Measurements from ENCODE around the gene UNC79. TPM values are rescaled to one million over a fixed set of nuclear protein-coding genes. Genes with fewer than 3 reads are reported as not detected.

UNC79 gene
- total and polyA plus RNA-seq, 2 donors (not counting 3 experiments of a cell fraction or from before 2014, with no cell fraction given), result not detected

- H3K27ac ChIP-seq (ENCODE audit: insufficient read depth, low read depth, low read length), result no peak overlapping the region
- BruUV-seq (replicated peaks), result no TSS peak
- no peak for FAIRE-seq
- no peak overlapping the region for H3K9ac ChIP-seq (replicated peaks; ENCODE audit: extremely low read depth, insufficient read depth, low read length)
- POLR2A ChIA-PET, result no interaction called here
- H3K27me3 ChIP-seq (ENCODE audit: control insufficient read depth in 2 of 2, insufficient read depth in 2 of 2, low read length in 2 of 2), result no peaks in the 10 kb centered on the region
- H3K4me3 ChIP-seq (replicated peaks in 1 of 3; ENCODE audit: insufficient read depth in 1 of 3, low read depth in 1 of 3, low read length in 3 of 3), result no peak overlapping the region
- TF ChIP-seq MAX (IDR thresholded peaks at IDR 0.05; ENCODE audit: insufficient read depth, insufficient read length), result no peak
- no peak for TF ChIP-seq CTCF (IDR thresholded peaks at IDR 0.05; ENCODE audit: extremely low read depth in 1 of 2, insufficient read depth in 1 of 2, low read depth in 1 of 2, low read length in 2 of 2)
- TF ChIP-seq EZH2 (IDR thresholded peaks at IDR 0.05; ENCODE audit: borderline replicate concordance, low read depth, low read length, severe bottlenecking), result no peak
- no peak for TF ChIP-seq JUN (IDR thresholded peaks at IDR 0.05; ENCODE audit: borderline replicate concordance, insufficient read depth, insufficient read length, low read depth)
- no peak for TF ChIP-seq GATA2 (IDR thresholded peaks at IDR 0.05; ENCODE audit: insufficient read depth, insufficient read length, low read depth, low read length)
- TF ChIP-seq MYC (IDR thresholded peaks at IDR 0.05; ENCODE audit: low read depth, low read length), result no peak
- no peak for TF ChIP-seq POLR2AphosphoS5 (IDR thresholded peaks at IDR 0.05; ENCODE audit: insufficient read depth, low read depth, low read length)
- no peak for TF ChIP-seq FOS (IDR thresholded peaks at IDR 0.05; ENCODE audit: borderline replicate concordance, insufficient read depth, low read length)
- TF ChIP-seq POLR2A (IDR thresholded peaks at IDR 0.05; ENCODE audit: low read depth, low read length), result no peak
- H3K79me2 ChIP-seq (ENCODE audit: control insufficient read depth, insufficient read depth, low read length), result no peaks in the 10 kb centered on the region
- CTCF ChIA-PET, result no interaction called here
- DNase-seq (ENCODE audit: low read depth, low spot score), result no peak
- H3K36me3 ChIP-seq (ENCODE audit: control insufficient read depth in 2 of 2, extremely low read depth in 1 of 2, insufficient read depth in 2 of 2, low read length in 2 of 2), result no peaks in the 10 kb centered on the region
- dilution Hi-C loops (cut with MboI; ENCODE audit: extremely low pct_ligation_motif_present, low sequenced_read_pairs) (no loop called here), intact Hi-C loops (cut with micrococcal nuclease) (no loop called here)
- no peaks in the 10 kb centered on the region for H3K4me1 ChIP-seq (ENCODE audit: control insufficient read depth, extremely low read depth, insufficient read depth, low read length)
- H3K4me2 ChIP-seq (ENCODE audit: insufficient read depth, low read length), result no peak overlapping the region
- no peaks in the 10 kb centered on the region for H4K20me1 ChIP-seq (replicated peaks; ENCODE audit: control insufficient read depth, extremely low read depth, insufficient read depth, low read length)
- H3K9me1 ChIP-seq (replicated peaks; ENCODE audit: control insufficient read depth, extremely low read depth, insufficient read depth, low read length), result no peaks in the 10 kb centered on the region
- no peak overlapping the region for H2AFZ ChIP-seq (ENCODE audit: low read depth, low read length)
- H3K9me3 ChIP-seq (replicated peaks; ENCODE audit: control insufficient read depth, insufficient read depth, low read length), result peaks cover 2% of the 10 kb centered on the region
Measured at GRCh38 chr14:93712079-93712837, 281.5 kb downstream of the UNC79 start.

Data from endothelial cell of umbilical vein (primary cell).